Epithelial cell of esophagus (primary cell): Measurements from ENCODE around the gene MTURN.
A peak's percentile ranks its signal among the peaks of the same experiment; 100 is the strongest.

Source experiments
- DNase-seq: peaks from one replicate; pipeline ENCODE4 v3.0.0; 2010; ENCODE audit warnings: low read depth
- H3K4me3 ChIP-seq: 2 replicates; pipeline ENCODE4 v1.5.1; 2011; ENCODE audit warnings: mild to moderate bottlenecking, low read length, control low read depth
- CTCF ChIP-seq: IDR thresholded peaks from 2 replicates; pipeline ENCODE4 v1.5.1; 2011; ENCODE audit warnings: low read depth, mild to moderate bottlenecking, low read length, control low read depth, inconsistent platforms; ENCODE audit not compliant: insufficient read depth; ENCODE audit errors: missing control alignments

The MTURN gene

GRCh38 chr7:30148951-30149459 is 14.2 kb downstream of the MTURN start:
- TF ChIP-seq CTCF = no peak
- H3K4me3 ChIP-seq = no peak overlapping the region
- DNase-seq = peak; percentile 64

- no peak overlapping the region for H3K4me3 ChIP-seq
Observed at GRCh38 chr7:30149640-30150272, 15.0 kb downstream of the MTURN start.

GRCh38 chr7:30150711-30151110 is 15.9 kb downstream of the MTURN start:
- no peak for TF ChIP-seq CTCF
- no peak overlapping the region for H3K4me3 ChIP-seq

More at GRCh38 chr7:30149640-30150272, 15.0 kb downstream of the MTURN start:
- DNase-seq = no peak
- no peak for TF ChIP-seq CTCF

GRCh38 chr7:30154111-30154587 is 19.4 kb downstream of the MTURN start:
- TF ChIP-seq CTCF = no peak
- no peak overlapping the region for H3K4me3 ChIP-seq
- DNase-seq = no peak

More at GRCh38 chr7:30150711-30151110, 15.9 kb downstream of the MTURN start:
- DNase-seq = no peak

- TF ChIP-seq CTCF = no peak
Observed at GRCh38 chr7:30155481-30155880, 20.7 kb downstream of the MTURN start.

GRCh38 chr7:30157204-30157603 is 22.4 kb downstream of the MTURN start:
- no peak for DNase-seq
- no peak overlapping the region for H3K4me3 ChIP-seq
- TF ChIP-seq CTCF = no peak

More at GRCh38 chr7:30155481-30155880, 20.7 kb downstream of the MTURN start:
- no peak overlapping the region for H3K4me3 ChIP-seq
- DNase-seq = no peak

GRCh38 chr7:30159163-30159562 is 24.4 kb downstream of the MTURN start:
- TF ChIP-seq CTCF = no peak
- no peak overlapping the region for H3K4me3 ChIP-seq
- peak; percentile 78 for DNase-seq
